Progenitor cell of endocrine pancreas (in vitro differentiated cells): ENCODE data around the gene PPIC. TPM values are rescaled to one million over a fixed set of nuclear protein-coding genes. Genes with fewer than 3 reads are reported as not detected.
"Not testable (repeated sequence)": the region's sequence is repeated elsewhere in the genome, so short reads cannot be mapped to it uniquely, and the experiment has no call there.

Experiments used
- DNase-seq: peaks from one replicate; pipeline ENCODE4 v3.0.0; 2021; ENCODE audit warnings: low spot score; ENCODE audit not compliant: unreplicated experiment
- H3K27ac Mint-ChIP-seq: 2 replicates; pipeline ENCODE4 v1.8.0; 2021; ENCODE audit warnings: mild to moderate bottlenecking, moderate library complexity, mixed read lengths
- H3K27me3 Mint-ChIP-seq: 2 replicates; pipeline ENCODE4 v1.8.0; 2021; ENCODE audit warnings: mixed read lengths
- H3K36me3 Mint-ChIP-seq: 2 replicates; pipeline ENCODE4 v1.8.0; 2022; ENCODE audit warnings: mixed read lengths; ENCODE audit not compliant: insufficient read depth
- H3K4me1 Mint-ChIP-seq: 2 replicates; pipeline ENCODE4 v1.8.0; 2021; ENCODE audit warnings: low read depth, mixed read lengths
- H3K4me3 Mint-ChIP-seq: 2 replicates; pipeline ENCODE4 v1.8.0; 2021; ENCODE audit warnings: low read depth, mild to moderate bottlenecking, moderate library complexity, mixed read lengths
- H3K9me3 Mint-ChIP-seq: 2 replicates; pipeline ENCODE4 v1.8.0; 2021; ENCODE audit warnings: low read depth, mixed read lengths
- total RNA-seq: library from RNA; stranded (reverse); gene quantifications from 2 replicates; pipeline ENCODE4 v1.2.1, GENCODE V29; 2021
- TF ChIP-seq, protein P1 (sequence below): fragments of 200-600 bp; sonication (generic); IDR thresholded peaks from one replicate; pipeline ENCODE4 v1.5.0; 2021; ENCODE audit warnings: antibody characterized with exemption, mild to moderate bottlenecking; ENCODE audit not compliant: unreplicated experiment

PPIC gene
- total RNA-seq, 1 donor from 2014 or later, result 26.0 TPM

DNA sequence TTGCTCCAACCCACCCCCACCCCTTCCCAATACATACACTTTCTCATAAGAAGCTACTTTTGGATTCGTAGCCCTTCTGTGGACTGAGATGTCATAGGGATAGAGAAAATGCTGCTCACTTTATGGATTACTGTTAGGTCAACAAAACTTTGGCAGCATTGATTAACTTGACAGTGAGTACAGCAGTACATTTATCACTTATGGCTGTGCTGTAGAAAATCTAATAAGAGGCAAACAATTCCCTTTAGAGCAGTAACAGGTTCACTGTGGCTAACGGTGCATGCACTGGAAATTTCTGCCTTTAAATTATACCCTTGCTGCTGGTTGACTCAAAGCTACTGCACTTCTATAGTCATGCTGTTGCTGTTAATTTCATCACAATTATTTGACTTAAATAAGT, 59.2 kb downstream of the PPIC start:
- peaks cover 4% of the 10 kb centered on the region for H3K36me3 Mint-ChIP-seq
- peaks cover 5% of the 10 kb centered on the region for H3K9me3 Mint-ChIP-seq
- no peak overlapping the region for H3K27ac Mint-ChIP-seq
- DNase-seq, result no peak
- peaks cover 36% of the 10 kb centered on the region for H3K4me1 Mint-ChIP-seq
- no peaks in the 10 kb centered on the region for H3K27me3 Mint-ChIP-seq
- H3K4me3 Mint-ChIP-seq, result no peak overlapping the region
- TF ChIP-seq, protein P1, sequence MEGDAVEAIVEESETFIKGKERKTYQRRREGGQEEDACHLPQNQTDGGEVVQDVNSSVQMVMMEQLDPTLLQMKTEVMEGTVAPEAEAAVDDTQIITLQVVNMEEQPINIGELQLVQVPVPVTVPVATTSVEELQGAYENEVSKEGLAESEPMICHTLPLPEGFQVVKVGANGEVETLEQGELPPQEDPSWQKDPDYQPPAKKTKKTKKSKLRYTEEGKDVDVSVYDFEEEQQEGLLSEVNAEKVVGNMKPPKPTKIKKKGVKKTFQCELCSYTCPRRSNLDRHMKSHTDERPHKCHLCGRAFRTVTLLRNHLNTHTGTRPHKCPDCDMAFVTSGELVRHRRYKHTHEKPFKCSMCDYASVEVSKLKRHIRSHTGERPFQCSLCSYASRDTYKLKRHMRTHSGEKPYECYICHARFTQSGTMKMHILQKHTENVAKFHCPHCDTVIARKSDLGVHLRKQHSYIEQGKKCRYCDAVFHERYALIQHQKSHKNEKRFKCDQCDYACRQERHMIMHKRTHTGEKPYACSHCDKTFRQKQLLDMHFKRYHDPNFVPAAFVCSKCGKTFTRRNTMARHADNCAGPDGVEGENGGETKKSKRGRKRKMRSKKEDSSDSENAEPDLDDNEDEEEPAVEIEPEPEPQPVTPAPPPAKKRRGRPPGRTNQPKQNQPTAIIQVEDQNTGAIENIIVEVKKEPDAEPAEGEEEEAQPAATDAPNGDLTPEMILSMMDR, result no peak

DNA sequence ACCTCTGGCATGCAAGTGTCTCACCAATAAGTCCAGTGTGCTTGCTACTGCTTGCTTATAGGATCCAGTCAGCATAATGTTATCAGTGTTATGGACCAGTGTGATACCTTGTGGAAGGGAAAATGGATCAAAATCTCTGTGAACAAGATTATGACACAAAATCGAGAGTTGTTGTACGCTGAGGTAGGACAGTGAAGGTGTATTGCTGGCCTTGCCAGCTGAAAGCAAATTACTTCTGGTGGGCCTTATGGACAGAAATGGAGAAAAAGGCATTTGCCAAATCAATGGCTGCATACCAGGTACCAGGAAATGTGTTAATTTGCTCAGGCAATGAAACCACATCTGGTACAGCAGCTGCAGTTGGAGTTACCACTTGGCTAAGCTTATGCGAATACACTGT, 62.3 kb downstream of the PPIC start:
- not testable (repeated sequence) for H3K9me3 Mint-ChIP-seq, DNase-seq, H3K27ac Mint-ChIP-seq, H3K27me3 Mint-ChIP-seq, H3K36me3 Mint-ChIP-seq, H3K4me3 Mint-ChIP-seq
- peaks cover 31% of the 10 kb centered on the region for H3K4me1 Mint-ChIP-seq

DNA sequence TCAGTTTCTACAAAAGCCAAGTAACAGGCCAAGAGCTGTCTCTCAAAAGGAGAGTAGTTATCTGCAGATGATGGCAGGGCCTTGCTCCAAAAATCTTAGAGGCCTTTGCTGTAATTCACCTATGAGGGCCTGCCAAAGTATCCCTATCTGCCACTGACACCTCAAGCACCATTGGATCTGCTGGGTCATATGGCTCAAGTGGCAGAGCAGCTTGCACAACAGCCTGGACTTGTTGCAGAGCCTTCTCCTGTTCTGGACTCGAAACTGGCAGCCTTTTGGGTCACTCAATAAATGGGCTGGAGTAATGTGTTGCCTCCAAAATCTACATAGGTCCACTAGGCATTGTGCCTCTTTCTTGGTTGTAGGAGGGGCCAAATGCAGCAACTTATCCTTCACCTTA, 62.8 kb downstream of the PPIC start:
- H3K4me1 Mint-ChIP-seq, result peaks cover 26% of the 10 kb centered on the region
- not testable (repeated sequence) for DNase-seq, H3K9me3 Mint-ChIP-seq, H3K27me3 Mint-ChIP-seq, H3K36me3 Mint-ChIP-seq, H3K27ac Mint-ChIP-seq, H3K4me3 Mint-ChIP-seq

Other genes with a start within 250 kb of the PPIC start
- gene SNX24, start 191.1 kb downstream of the PPIC start, total RNA-seq, result 20.4 and 20.8 TPM in 2 replicates
- 0.50 and 1.2 TPM in 2 replicates for gene PRDM6, start 52.5 kb upstream of the PPIC start, total RNA-seq